Esophagus muscularis mucosa (tissue), 4 donors: ENCODE measurements around the gene SKP1. TPM values are rescaled to one million over a fixed set of nuclear protein-coding genes. Genes with fewer than 3 reads are reported as not detected.

ENCODE experiments used
- DNase-seq: peaks from one replicate; pipeline ENCODE4 v3.0.0-alpha.2; 2017; ENCODE audit errors: extremely low spot score
- H3K27ac ChIP-seq, 4 donors: fragments of 200-600 bp; sonication (generic); replicated peaks in 1 of 4; 1 replicate in 3 of 4; 2 replicates in 1 of 4; pipeline ENCODE4 v1.5.1; 2016 to 2019; ENCODE audit warnings: mild to moderate bottlenecking in 1 of 4
- H3K27me3 ChIP-seq, 4 donors: fragments of 200-600 bp; sonication (generic); one replicate each; pipeline versions ENCODE4 v1.5.1 to v1.6.0; 2016 to 2019
- H3K36me3 ChIP-seq, 4 donors: fragments of 200-600 bp; sonication (generic); one replicate each; pipeline ENCODE4 v1.5.1; 2016 to 2019
- H3K4me1 ChIP-seq, 4 donors: fragments of 200-600 bp; sonication (generic); one replicate each; pipeline ENCODE4 v1.5.1; 2016 to 2019
- H3K4me3 ChIP-seq, 4 donors: fragments of 200-600 bp; sonication (generic); 1 replicate in 2 of 4; 2 replicates in 2 of 4; pipeline ENCODE4 v1.5.1; 2016 to 2019; ENCODE audit warnings: mild to moderate bottlenecking in 4 of 4, moderate library complexity in 1 of 4
- H3K9me3 ChIP-seq, 4 donors: fragments of 200-600 bp; sonication (generic); 1 replicate in 3 of 4; 2 replicates in 1 of 4; pipeline ENCODE4 v1.5.1; 2016 to 2019
- EP300 ChIP-seq: sonication (generic); formaldehyde crosslinking; IDR thresholded peaks from one replicate; pipeline ENCODE4 v1.6.1; 2017; ENCODE audit warnings: antibody characterized with exemption
- POLR2A ChIP-seq: fragments of 450-650 bp; IDR thresholded peaks from one replicate; pipeline ENCODE4 v1.6.1; 2017; ENCODE audit warnings: antibody characterized with exemption, moderate library complexity, mild to moderate bottlenecking, low read depth
- POLR2AphosphoS5 ChIP-seq, 2 donors: sonication (generic); formaldehyde crosslinking; IDR thresholded peaks; one replicate each; pipeline ENCODE4 v1.6.1; 2017; ENCODE audit warnings: antibody characterized with exemption in 2 of 2
- WGBS: methylation state at CpG from one replicate; pipeline ENCODE4 v1.1.5; 2018; 5-methylcytosine and 5-hydroxymethylcytosine counted together
- intact Hi-C: fragments of 100-400 bp; cut with DNase I; formaldehyde crosslinking; loops from one replicate; pipeline ENCODE4 v1.15.1; 2023
- total RNA-seq, 4 donors: library from RNA; depleted of rRNA; stranded (reverse); fragments of >200 nt; gene quantifications; one replicate each; pipeline versions ENCODE4 v1.1.0 to v1.2.1, GENCODE V29; 2016
- TF ChIP-seq, protein P1 (sequence below), 3 experiments: fragments of 200-600 bp in 2 of 3; fragments of 450-650 bp in 1 of 3; sonication (generic) in 2 of 3; IDR thresholded peaks; one replicate each; pipeline ENCODE4 v1.5.1; 2017 to 2019; ENCODE audit warnings: antibody characterized with exemption in 3 of 3, mild to moderate bottlenecking in 2 of 3, moderate library complexity in 1 of 3

Gene SKP1
- 100 to 1,000 TPM; 170 to 345 (median 322) TPM for total RNA-seq

DNA sequence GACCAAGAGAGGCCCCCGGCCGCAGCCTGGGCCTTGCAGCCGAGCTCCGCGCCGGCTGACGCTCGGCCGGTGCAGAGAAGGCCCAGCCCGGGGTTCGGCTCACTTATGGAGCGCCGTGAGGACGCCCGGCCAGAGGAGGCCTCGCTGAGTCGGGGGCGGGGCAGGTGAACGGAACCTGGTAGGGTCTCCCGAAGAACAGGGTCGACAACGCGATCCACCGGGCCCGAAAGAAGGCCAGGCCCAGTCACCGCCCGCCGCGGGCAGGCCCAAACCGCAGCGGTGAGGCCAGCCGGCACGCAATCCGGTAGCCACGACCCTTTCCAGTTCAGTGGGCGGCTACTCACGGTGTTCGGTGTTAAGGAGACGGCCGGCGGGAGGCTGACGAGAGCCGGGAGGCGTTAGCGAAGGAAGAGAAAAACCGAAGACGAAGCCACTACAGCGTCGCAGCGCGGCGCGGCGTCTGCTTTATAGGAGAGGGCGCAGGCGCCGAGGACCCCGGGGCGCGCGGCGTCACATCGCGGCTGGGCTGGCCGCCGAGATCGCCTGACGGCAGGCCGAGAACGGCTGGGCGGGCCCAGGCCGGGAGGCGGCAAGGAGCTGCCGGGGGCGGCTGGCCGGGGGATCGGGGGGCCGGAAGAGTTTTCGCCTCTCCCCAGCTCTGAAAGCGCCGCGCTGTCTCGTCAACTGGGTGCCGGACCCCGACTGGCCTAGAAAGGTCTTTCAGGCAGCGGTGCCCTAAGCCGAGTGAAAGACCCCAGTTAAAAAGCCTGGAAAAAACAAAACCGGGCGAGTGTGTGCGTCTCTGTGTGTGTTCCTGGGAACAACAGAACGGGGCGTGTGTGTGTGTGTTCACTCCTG, at the start of gene SKP1:
Gene SKP1 (minus strand): TSS at position 440 of the 858 bp plus-strand sequence. CDS start 2,928 bp downstream, outside the sequence.
- peaks cover 33 to 51% (median 46%) of the 10 kb centered on the region in 4 donors for H3K4me1 ChIP-seq
- TF ChIP-seq EP300 (no peak), POLR2A (peak; percentile 90), POLR2AphosphoS5 (IDR thresholded peaks at IDR 0.05) (peak; percentile 92 to 100)
- TF ChIP-seq, protein P1, sequence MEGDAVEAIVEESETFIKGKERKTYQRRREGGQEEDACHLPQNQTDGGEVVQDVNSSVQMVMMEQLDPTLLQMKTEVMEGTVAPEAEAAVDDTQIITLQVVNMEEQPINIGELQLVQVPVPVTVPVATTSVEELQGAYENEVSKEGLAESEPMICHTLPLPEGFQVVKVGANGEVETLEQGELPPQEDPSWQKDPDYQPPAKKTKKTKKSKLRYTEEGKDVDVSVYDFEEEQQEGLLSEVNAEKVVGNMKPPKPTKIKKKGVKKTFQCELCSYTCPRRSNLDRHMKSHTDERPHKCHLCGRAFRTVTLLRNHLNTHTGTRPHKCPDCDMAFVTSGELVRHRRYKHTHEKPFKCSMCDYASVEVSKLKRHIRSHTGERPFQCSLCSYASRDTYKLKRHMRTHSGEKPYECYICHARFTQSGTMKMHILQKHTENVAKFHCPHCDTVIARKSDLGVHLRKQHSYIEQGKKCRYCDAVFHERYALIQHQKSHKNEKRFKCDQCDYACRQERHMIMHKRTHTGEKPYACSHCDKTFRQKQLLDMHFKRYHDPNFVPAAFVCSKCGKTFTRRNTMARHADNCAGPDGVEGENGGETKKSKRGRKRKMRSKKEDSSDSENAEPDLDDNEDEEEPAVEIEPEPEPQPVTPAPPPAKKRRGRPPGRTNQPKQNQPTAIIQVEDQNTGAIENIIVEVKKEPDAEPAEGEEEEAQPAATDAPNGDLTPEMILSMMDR (IDR thresholded peaks at IDR 0.05) = no peak
- no peaks in the 10 kb centered on the region for H3K27me3 ChIP-seq
- 0% methylated on average over 1 of the region's 92 CpGs for WGBS
- peak; percentile 93 for DNase-seq
- H3K36me3 ChIP-seq = peaks cover 8 to 21% (median 19%) of the 10 kb centered on the region in 4 donors
- H3K9me3 ChIP-seq = no peaks in the 10 kb centered on the region
- peak within 1 kb of the TSS; percentile 67 to 94 (median 94) for H3K4me3 ChIP-seq
- intact Hi-C loops = loop anchor here (5.0 to 10.0 kb wide), 2 partner anchors 51 to 398 kb away; partner anchors contain the start of gene PPP2CA
- H3K27ac ChIP-seq = peak within 1 kb of the TSS; percentile 95 to 99 (median 98)

- H3K27me3 ChIP-seq = no peaks in the 10 kb centered on the region
- 2% methylated on average over 31 of the region's 73 CpGs for WGBS
- H3K9me3 ChIP-seq = no peaks in the 10 kb centered on the region
- H3K4me3 ChIP-seq = peak within 1 kb of the TSS; percentile 85 to 100 (median 98)
- peak within 1 kb of the TSS; percentile 100 for H3K27ac ChIP-seq
- peaks cover 31 to 51% (median 50%) of the 10 kb centered on the region in 4 donors for H3K4me1 ChIP-seq
- peaks cover 0 to 2% (median 0%) of the 10 kb centered on the region in 4 donors for H3K36me3 ChIP-seq
- intact Hi-C loops = loop anchor here (5.0 kb wide), 2 partner anchors 49 to 146 kb away; partner anchors contain the start of genes SKP1 and UBE2B
- TF ChIP-seq POLR2AphosphoS5 (IDR thresholded peaks at IDR 0.05) (peak; percentile 90 to 96), POLR2A (peak; percentile 92), EP300 (no peak)
- TF ChIP-seq, protein P1 (IDR thresholded peaks at IDR 0.05) = peak in 1 of 3 experiments; percentile 23
- DNase-seq = peak; percentile 100
Observed at GRCh38 chr5:134225780-134226440, 49.2 kb upstream of the SKP1 start, which contains the start of gene PPP2CA. Gene PPP2CA (minus strand): TSS chr5:134226073. CDS start chr5:134225861, 212 bp downstream.

- peak overlapping the region; percentile 85 to 100 (median 98) for H3K4me3 ChIP-seq
- no peaks in the 10 kb centered on the region for H3K9me3 ChIP-seq
- intact Hi-C loops = loop anchor here (5.0 kb wide), 2 partner anchors 48 to 147 kb away; partner anchors contain the start of genes SKP1 and UBE2B
- TF ChIP-seq EP300 = no peak
- TF ChIP-seq, protein P1 (IDR thresholded peaks at IDR 0.05) = peak; percentile 25 to 29 (median 29)
- TF ChIP-seq POLR2AphosphoS5 (IDR thresholded peaks at IDR 0.05) = peak in 1 of 2 donors; percentile 6
- WGBS = 2% methylated on average over 9 of the region's 49 CpGs
- peaks cover 0 to 6% (median 0%) of the 10 kb centered on the region in 4 donors for H3K36me3 ChIP-seq
- DNase-seq = no peak
- H3K27me3 ChIP-seq = no peaks in the 10 kb centered on the region
- H3K27ac ChIP-seq = peak overlapping the region; percentile 100
- H3K4me1 ChIP-seq = peaks cover 37 to 59% (median 58%) of the 10 kb centered on the region in 4 donors
Observed at GRCh38 chr5:134224888-134225779, 48.4 kb upstream of the SKP1 start.
